ENCODE results near the gene PSKH1.

DNA sequence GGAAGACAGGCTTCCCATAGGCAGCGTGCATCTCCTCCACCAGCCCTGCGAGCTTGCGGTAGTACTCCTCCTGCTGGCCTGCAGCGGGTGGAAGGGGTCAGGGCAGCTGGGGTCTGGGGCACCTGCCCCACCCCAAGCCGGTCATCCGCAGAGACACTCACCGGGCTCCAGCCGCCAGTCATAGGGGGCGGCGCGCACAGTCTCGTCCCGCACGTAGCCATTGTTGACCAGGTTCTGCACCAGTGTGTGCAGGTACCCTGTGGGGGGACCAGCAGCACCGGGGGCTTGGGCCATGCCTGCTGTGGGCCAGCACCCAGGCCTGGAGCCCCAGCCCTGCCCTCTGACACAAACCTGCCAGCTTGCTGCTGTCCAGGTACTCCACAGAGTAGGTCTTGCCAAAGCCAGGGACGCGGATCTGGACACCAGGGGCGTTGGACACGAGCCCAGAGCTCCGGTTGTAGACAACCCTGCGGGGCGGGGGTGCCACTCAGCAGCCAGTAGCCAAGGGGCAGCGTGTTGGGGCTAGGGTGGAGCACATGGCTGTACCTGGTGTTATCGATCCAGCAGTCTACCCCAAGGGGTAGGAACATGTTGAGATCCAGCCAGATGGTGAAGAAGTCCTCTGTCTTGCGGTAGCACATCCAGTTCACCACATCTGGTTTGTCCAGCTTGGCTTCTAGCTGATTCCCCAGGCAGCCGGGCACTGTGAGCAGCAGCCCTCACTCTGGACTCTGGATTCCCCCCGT lies 49.6 kb downstream of the PSKH1 start:
- TF ChIP-seq, protein P1, sequence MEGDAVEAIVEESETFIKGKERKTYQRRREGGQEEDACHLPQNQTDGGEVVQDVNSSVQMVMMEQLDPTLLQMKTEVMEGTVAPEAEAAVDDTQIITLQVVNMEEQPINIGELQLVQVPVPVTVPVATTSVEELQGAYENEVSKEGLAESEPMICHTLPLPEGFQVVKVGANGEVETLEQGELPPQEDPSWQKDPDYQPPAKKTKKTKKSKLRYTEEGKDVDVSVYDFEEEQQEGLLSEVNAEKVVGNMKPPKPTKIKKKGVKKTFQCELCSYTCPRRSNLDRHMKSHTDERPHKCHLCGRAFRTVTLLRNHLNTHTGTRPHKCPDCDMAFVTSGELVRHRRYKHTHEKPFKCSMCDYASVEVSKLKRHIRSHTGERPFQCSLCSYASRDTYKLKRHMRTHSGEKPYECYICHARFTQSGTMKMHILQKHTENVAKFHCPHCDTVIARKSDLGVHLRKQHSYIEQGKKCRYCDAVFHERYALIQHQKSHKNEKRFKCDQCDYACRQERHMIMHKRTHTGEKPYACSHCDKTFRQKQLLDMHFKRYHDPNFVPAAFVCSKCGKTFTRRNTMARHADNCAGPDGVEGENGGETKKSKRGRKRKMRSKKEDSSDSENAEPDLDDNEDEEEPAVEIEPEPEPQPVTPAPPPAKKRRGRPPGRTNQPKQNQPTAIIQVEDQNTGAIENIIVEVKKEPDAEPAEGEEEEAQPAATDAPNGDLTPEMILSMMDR (conservative IDR thresholded peaks at IDR 0.05; ENCODE audit: low read length) = no peak
- TF ChIP-seq EZH2phosphoT487 (IDR thresholded peaks at IDR 0.05; ENCODE audit: borderline replicate concordance) = no peak

All from Loucy (cell line).